HFFc6 (cell line): ENCODE data around the gene DHRS2. TPM values are rescaled to one million over a fixed set of nuclear protein-coding genes. Genes with fewer than 3 reads are reported as not detected.

ENCODE experiments used
- DNase-seq: peaks from one replicate; pipeline ENCODE4 v3.0.0-alpha.2; 2018
- H3K27ac Mint-ChIP-seq: 2 replicates; pipeline ENCODE4 v1.8.0; 2020; ENCODE audit warnings: mild to moderate bottlenecking, mixed read lengths
- H3K27me3 Mint-ChIP-seq: 2 replicates; pipeline ENCODE4 v1.8.0; 2021; ENCODE audit warnings: mild to moderate bottlenecking, moderate library complexity, mixed read lengths; ENCODE audit not compliant: insufficient read depth
- H3K36me3 Mint-ChIP-seq: 2 replicates; pipeline ENCODE4 v1.8.0; 2021; ENCODE audit warnings: low read depth, mixed read lengths
- H3K4me1 Mint-ChIP-seq: 2 replicates; pipeline ENCODE4 v1.8.0; 2020; ENCODE audit warnings: low read depth, mixed read lengths
- H3K4me3 Mint-ChIP-seq: 2 replicates; pipeline ENCODE4 v1.8.0; 2020; ENCODE audit warnings: mild to moderate bottlenecking, moderate library complexity, mixed read lengths
- H3K9me3 Mint-ChIP-seq: 2 replicates; pipeline ENCODE4 v1.8.0; 2020; ENCODE audit warnings: mild to moderate bottlenecking, mixed read lengths
- total RNA-seq, 6 experiments: library from RNA; stranded (reverse); fragmentation: NEBNext Ultra II Directional; extraction: Animal tissue kit (Norgen Biotek cat#: 25700); gene quantifications; 2 replicates in 1 of 6; 3 replicates in 5 of 6; pipeline ENCODE4 v1.2.3, GENCODE V29; 2021
- TF ChIP-seq, protein P1 (sequence below): fragments of 200-600 bp; sonication (generic); IDR thresholded peaks from 2 replicates; pipeline ENCODE4 v1.5.0; 2021; ENCODE audit warnings: antibody characterized with exemption, mild to moderate bottlenecking

DHRS2 gene
- total RNA-seq, 6 experiments from 2014 or later: 0.31 to 0.91 (median 0.51) TPM

DNA sequence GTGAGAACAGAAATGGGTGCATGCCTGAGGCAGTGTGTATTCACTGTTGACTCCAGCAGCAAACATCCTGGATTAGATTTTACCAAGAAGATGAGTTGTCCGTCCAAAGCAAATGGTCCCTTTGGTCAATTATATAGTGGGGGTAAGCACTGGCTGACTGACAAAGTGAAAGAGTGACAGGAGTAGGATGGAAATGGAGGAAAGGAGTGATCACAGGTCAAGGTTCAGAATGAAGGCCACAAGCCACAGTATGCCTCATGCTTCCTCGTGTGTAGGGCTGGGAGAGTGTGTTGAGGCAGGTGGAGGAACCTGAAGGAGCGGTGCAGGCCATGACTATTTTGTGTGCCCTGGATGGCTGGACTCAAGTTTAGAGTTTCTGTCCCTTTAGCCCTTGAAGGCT is 14.3 kb downstream of the DHRS2 start:
- TF ChIP-seq, protein P1, sequence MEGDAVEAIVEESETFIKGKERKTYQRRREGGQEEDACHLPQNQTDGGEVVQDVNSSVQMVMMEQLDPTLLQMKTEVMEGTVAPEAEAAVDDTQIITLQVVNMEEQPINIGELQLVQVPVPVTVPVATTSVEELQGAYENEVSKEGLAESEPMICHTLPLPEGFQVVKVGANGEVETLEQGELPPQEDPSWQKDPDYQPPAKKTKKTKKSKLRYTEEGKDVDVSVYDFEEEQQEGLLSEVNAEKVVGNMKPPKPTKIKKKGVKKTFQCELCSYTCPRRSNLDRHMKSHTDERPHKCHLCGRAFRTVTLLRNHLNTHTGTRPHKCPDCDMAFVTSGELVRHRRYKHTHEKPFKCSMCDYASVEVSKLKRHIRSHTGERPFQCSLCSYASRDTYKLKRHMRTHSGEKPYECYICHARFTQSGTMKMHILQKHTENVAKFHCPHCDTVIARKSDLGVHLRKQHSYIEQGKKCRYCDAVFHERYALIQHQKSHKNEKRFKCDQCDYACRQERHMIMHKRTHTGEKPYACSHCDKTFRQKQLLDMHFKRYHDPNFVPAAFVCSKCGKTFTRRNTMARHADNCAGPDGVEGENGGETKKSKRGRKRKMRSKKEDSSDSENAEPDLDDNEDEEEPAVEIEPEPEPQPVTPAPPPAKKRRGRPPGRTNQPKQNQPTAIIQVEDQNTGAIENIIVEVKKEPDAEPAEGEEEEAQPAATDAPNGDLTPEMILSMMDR: no peak
- Mint-ChIP-seq H3K27ac (no peak overlapping the region), H3K27me3 (peaks cover 24% of the 10 kb centered on the region), H3K4me3 (no peak overlapping the region), H3K9me3 (no peaks in the 10 kb centered on the region), H3K4me1 (peaks cover 11% of the 10 kb centered on the region), H3K36me3 (no peaks in the 10 kb centered on the region)
- no peak for DNase-seq

DNA sequence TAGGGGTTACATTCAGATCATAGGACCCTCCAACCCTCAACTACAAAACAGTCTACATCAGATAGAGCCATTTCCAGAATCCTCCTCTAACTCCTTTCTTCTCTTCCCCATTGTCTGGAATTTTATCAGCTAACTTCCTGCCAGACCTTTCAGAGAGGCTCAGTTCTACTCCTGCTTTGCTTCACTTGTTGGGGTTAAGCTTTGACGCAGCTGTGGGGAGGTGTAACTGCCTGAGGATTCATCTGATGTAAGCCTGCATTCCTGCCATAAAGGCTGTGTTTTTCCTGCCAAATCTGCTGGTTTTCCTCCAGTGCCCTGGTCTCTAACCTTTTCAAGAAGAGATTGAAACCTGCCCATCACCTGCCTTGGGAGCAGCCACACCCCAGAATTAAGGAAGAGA is 16.9 kb downstream of the DHRS2 start:
- no peak overlapping the region for H3K27ac Mint-ChIP-seq
- no peaks in the 10 kb centered on the region for H3K4me1 Mint-ChIP-seq
- H3K9me3 Mint-ChIP-seq: no peaks in the 10 kb centered on the region
- TF ChIP-seq, protein P1: no peak
- H3K36me3 Mint-ChIP-seq: no peaks in the 10 kb centered on the region
- DNase-seq: no peak
- peaks cover 29% of the 10 kb centered on the region for H3K27me3 Mint-ChIP-seq
- H3K4me3 Mint-ChIP-seq: no peak overlapping the region

DNA sequence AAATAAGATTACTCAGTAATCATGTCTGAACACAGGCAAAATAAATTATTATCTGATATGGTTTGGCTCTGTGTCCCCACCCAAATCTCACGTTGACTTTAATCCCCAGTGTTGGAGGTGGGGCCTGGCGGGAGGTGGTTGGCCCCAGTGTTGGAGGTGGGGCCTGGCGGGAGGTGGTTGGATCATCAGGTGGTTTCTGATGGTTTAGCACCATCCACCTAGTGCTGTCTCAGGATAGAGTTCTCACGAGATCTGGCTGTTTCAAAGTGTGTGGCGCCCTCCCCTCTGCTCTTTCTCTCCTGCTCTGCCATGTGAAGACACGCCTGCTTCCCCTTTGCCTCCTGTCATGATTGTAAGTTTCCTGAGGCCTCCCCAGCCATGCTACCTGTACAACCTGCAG is 18.1 kb downstream of the DHRS2 start:
- Mint-ChIP-seq H3K9me3 (no peaks in the 10 kb centered on the region), H3K27ac (no peak overlapping the region), H3K27me3 (peaks cover 20% of the 10 kb centered on the region), H3K36me3 (no peaks in the 10 kb centered on the region), H3K4me3 (no peak overlapping the region), H3K4me1 (no peaks in the 10 kb centered on the region)
- TF ChIP-seq, protein P1: no peak
- DNase-seq: no peak

DNA sequence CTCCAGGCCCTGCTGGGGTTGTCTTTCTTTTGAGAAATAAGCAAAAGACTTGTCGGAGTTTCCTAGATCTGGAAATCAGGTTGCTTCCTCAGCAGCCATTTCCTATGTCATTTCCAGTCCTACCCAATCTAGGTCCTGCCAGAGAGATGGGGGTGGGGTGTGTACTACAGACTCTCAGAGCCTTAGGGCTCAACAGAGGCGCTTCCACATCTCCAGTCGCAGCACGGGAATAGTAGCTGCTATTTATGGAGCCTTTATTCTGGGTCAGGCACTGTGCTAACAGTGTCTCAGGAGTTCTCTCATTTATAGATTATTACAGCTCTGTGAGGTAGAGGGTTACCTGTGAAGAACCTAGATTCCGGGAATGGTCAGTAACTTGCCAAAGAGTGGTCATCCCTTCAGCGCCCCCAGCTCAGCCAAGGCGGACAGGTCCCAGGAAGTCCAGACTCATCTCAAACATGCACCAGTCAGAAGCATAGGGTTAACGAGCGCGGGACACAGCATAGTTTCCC is 21.9 kb downstream of the DHRS2 start:
- TF ChIP-seq, protein P1: no peak
- Mint-ChIP-seq H3K36me3 (no peaks in the 10 kb centered on the region), H3K9me3 (no peaks in the 10 kb centered on the region), H3K27me3 (peaks cover 18% of the 10 kb centered on the region), H3K4me3 (no peak overlapping the region), H3K4me1 (no peaks in the 10 kb centered on the region), H3K27ac (no peak overlapping the region)
- no peak for DNase-seq

DNA sequence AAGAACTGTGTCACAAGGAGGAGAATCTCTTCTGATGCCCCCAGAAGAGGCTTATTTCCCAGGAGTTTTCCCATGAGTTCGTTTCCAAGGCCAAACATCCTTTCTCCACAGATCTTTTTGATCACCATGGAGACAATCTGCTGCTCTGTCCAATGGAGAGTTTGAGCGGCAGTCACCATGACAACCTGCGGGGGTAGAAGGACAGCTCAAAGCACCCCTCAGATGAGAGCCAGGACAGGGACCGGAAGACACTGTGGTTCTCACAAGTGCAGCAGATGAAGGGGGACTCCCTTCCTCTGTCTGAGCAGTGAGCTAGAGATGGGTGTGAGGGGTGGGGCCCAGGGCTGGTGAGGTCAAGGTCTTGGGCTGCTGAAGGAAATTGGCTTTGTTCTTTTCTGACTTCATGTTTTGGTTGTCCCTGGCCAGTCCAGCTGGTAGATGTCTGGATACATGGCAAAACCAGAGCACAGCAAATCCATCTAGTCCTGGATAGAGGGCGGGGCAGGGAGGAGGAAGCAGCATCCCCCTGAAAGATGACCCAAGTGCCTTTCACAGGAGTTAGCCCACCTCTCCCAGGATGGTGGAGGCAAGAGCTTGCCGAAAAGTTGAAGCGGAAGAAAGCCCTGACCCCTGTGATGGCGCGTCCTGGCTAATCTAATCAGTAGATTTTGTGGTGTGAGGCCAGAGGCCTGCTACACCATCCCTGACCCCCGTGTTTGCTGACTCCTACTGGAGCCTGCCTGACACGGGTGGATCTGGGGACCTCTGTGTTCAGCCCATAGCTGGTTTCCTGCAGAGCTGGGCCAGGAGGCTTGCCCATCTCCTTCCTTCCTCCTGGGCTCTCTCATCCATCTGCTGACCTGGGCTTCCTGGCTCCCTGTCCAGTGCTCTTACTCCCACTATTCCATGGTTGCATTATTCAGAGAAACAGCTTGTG is 24.4 kb downstream of the DHRS2 start:
- Mint-ChIP-seq H3K4me1 (no peaks in the 10 kb centered on the region), H3K4me3 (no peak overlapping the region), H3K9me3 (no peaks in the 10 kb centered on the region), H3K27ac (no peak overlapping the region), H3K36me3 (no peaks in the 10 kb centered on the region), H3K27me3 (peaks cover 24% of the 10 kb centered on the region)
- TF ChIP-seq, protein P1: no peak
- no peak for DNase-seq
